SK-N-MC (cell line): ENCODE data around the gene STK32B.

Experiments used
- EZH2 ChIP-seq: fragments of 200-600 bp; sonication (generic); IDR thresholded peaks from one replicate; pipeline ENCODE4 v1.6.1; 2017; ENCODE audit warnings: antibody characterized with exemption
- POLR2AphosphoS5 ChIP-seq: IDR thresholded peaks from 2 replicates; pipeline ENCODE4 v1.6.1; 2012; ENCODE audit warnings: mild to moderate bottlenecking, low read depth, low read length, borderline replicate concordance

DNA sequence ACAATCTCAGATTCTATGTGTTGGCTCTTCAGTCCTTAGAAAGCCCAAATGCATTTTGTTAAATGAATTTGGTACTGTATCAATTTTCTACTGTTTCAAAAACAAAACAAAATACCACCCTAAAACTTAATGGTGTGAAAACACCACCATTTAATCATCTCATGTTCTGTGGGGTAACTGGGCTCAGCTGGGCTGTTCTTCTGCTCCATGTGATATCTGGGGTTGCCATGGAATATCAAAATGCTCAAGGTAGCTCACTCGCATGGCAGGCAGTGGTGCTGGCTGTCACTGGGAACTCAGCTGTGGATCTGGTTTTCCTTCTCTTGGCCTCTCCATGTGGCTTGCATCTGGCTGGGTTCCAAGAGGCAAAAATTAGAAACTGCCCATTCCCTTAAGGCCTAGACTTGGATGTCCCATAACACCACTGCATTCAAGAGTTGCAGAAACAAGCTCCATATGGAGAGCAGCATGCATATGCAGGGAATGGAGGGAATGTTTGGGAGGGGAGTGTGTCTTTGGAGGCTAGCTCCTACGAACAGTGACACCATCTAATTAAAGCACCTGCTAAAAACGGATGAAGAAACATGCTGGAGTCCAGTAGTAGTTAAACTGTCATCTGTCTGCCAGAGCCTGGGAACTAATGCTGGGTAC is 279.2 kb downstream of the STK32B start:
- TF ChIP-seq POLR2AphosphoS5, result no peak
- no peak for TF ChIP-seq EZH2
